Prostate gland (tissue), 2 donors: ENCODE measurements around the gene INHBC. TPM values are rescaled to one million over a fixed set of nuclear protein-coding genes. Genes with fewer than 3 reads are reported as not detected.

Experiments
- DNase-seq: peaks from one replicate; pipeline ENCODE4 v3.0.0-alpha.2; 2019; ENCODE audit warnings: low spot score
- H3K27ac ChIP-seq, 2 donors: fragments of 200-600 bp; sonication (generic); 2 replicates each; pipeline ENCODE4 v1.5.1; 2017 to 2019
- H3K27me3 ChIP-seq: fragments of 200-600 bp; sonication (generic); replicated peaks from 2 replicates; pipeline ENCODE4 v1.5.1; 2019; ENCODE audit not compliant: insufficient read depth
- H3K36me3 ChIP-seq, 2 donors: fragments of 200-600 bp; sonication (generic); 1 replicate in 1 of 2; 2 replicates in 1 of 2; pipeline versions ENCODE4 v1.5.1 to v1.8.1; 2017 to 2019
- H3K4me1 ChIP-seq: fragments of 200-600 bp; sonication (generic); replicated peaks from 2 replicates; pipeline ENCODE4 v1.5.1; 2019
- H3K4me3 ChIP-seq, 2 donors: fragments of 200-600 bp; sonication (generic); 2 replicates each; pipeline ENCODE4 v1.5.1; 2017 to 2019
- H3K9me3 ChIP-seq: fragments of 200-600 bp; sonication (generic); 2 replicates; pipeline ENCODE4 v1.5.1; 2017
- POLR2A ChIP-seq: fragments of 450-650 bp; IDR thresholded peaks from one replicate; pipeline ENCODE4 v1.6.1; 2016; ENCODE audit warnings: antibody characterized with exemption, mild to moderate bottlenecking
- POLR2AphosphoS5 ChIP-seq: sonication (generic); formaldehyde crosslinking; IDR thresholded peaks from one replicate; pipeline ENCODE4 v1.6.1; 2017; ENCODE audit warnings: antibody characterized with exemption
- WGBS: methylation state at CpG from one replicate; pipeline ENCODE4 v1.1.5; 2018; 5-methylcytosine and 5-hydroxymethylcytosine counted together
- intact Hi-C: fragments of 100-400 bp; cut with DNase I; formaldehyde crosslinking; loops from one replicate; pipeline ENCODE4 v1.14.2; 2022
- total RNA-seq, 2 donors: library from RNA; depleted of rRNA; stranded (reverse); fragments of >200 nt; gene quantifications; one replicate each; pipeline ENCODE4 v1.1.0, GENCODE V29; 2016
- TF ChIP-seq, protein P1 (sequence below), 4 experiments: fragments of 200-600 bp in 2 of 4; fragments of 450-650 bp in 2 of 4; sonication (generic) in 2 of 4; IDR thresholded peaks; 1 replicate in 3 of 4; 2 replicates in 1 of 4; pipeline ENCODE4 v1.5.1; 2016 to 2019; ENCODE audit warnings: antibody characterized with exemption in 4 of 4, mild to moderate bottlenecking in 2 of 4, moderate library complexity in 2 of 4

INHBC gene
- total RNA-seq, 2 donors from 2014 or later: 0.46 to 0.57 TPM

DNA sequence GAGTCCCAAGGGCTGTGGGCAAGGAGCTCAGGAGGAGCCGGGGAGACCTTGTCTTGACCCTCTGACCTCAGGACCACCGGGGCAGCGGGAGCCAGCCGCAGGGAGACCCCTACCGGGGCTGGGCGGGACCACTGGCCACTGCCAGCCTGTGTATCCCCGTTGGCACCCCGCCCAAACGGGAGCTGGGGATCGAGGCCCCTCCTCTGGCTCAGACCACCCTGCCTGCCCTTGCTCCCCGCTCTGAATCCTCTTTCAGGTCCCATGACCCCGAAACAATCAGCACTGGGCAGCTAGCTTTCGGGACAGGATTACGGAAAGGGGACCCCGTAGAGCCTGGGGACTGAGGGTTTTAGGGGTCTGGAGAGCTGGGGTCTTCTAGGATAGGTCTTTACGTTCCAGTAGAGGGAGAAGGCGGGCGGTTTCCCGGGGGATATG, 26.3 kb downstream of the INHBC start:
- H3K27me3 ChIP-seq: no peaks in the 10 kb centered on the region
- no peak for DNase-seq
- intact Hi-C loops: loop anchor here (10.0 kb wide), 1 partner anchor 164 kb away; no protein-coding TSS in a partner anchor
- no peaks in the 10 kb centered on the region for H3K9me3 ChIP-seq
- H3K36me3 ChIP-seq: no peaks in the 10 kb centered on the region
- TF ChIP-seq POLR2AphosphoS5: no peak
- no peak for TF ChIP-seq POLR2A
- TF ChIP-seq, protein P1, sequence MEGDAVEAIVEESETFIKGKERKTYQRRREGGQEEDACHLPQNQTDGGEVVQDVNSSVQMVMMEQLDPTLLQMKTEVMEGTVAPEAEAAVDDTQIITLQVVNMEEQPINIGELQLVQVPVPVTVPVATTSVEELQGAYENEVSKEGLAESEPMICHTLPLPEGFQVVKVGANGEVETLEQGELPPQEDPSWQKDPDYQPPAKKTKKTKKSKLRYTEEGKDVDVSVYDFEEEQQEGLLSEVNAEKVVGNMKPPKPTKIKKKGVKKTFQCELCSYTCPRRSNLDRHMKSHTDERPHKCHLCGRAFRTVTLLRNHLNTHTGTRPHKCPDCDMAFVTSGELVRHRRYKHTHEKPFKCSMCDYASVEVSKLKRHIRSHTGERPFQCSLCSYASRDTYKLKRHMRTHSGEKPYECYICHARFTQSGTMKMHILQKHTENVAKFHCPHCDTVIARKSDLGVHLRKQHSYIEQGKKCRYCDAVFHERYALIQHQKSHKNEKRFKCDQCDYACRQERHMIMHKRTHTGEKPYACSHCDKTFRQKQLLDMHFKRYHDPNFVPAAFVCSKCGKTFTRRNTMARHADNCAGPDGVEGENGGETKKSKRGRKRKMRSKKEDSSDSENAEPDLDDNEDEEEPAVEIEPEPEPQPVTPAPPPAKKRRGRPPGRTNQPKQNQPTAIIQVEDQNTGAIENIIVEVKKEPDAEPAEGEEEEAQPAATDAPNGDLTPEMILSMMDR (IDR thresholded peaks at IDR 0.05): no peak
- peak overlapping the region; percentile 50 to 86 for H3K27ac ChIP-seq
- H3K4me1 ChIP-seq: peaks cover 9% of the 10 kb centered on the region
- H3K4me3 ChIP-seq: peak overlapping the region; percentile 55 to 60
- WGBS: 3% methylated on average over 19 of the region's 19 CpGs

DNA sequence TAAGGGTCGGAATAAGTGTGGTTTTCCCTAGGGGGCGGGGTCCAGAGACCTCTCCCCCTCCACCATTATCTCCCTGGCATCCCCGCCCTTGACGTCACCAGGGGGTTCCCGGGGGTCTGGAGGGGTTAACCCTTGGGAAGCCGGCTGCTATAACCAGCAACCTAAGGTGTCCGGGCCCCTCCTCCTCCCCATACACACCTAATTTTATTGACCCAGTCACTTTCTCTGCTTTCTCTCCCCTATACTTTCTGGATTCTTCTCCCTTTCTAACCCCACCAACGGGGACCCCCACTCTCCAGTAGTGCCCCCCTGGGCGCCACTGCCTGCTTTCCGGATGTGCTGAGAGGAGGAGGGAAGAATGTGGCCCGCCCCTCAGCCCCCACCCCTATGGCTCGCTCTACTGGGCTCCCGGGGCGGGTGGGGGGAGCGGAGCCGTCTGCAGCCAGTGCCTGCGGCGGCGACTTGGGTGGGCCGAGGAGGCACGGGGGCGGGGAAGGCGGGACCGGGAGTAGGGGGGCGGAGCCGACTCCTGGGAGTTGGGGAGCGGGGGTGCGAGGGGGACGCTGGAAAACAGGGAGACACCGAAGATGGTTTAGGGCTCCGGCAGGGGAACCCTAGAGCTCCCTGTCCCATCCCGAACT, 26.8 kb downstream of the INHBC start:
- TF ChIP-seq POLR2A (no peak), POLR2AphosphoS5 (no peak)
- TF ChIP-seq, protein P1 (IDR thresholded peaks at IDR 0.05): no peak
- Histone ChIP-seq H3K27me3 (no peaks in the 10 kb centered on the region), H3K36me3 (no peaks in the 10 kb centered on the region), H3K9me3 (no peaks in the 10 kb centered on the region), H3K4me1 (peaks cover 9% of the 10 kb centered on the region), H3K4me3 (peak overlapping the region; percentile 55 to 60), H3K27ac (peak overlapping the region; percentile 86 to 89)
- intact Hi-C loops: loop anchor here (10.0 kb wide), 1 partner anchor 163 kb away; no protein-coding TSS in a partner anchor
- peak; percentile 41 for DNase-seq
- WGBS: 2% methylated on average over 32 of the region's 32 CpGs

DNA sequence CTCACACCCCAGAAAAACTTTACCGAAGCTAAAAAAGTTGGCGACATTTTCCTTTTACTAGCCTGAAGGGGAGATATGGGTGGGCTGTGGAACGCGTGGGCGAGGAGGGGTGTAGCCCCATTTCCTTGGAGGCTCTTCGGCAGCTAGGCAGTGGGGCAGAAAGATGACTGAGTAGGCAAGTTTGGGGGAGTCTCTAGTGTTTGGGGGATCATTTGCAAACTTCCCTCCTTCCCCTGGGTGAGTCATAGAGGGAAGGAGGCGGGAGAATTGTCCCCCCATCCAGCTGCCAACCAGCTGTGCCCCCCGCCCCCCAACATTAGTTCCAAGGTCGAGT, 27.3 kb downstream of the INHBC start:
- peak overlapping the region; percentile 55 to 60 for H3K4me3 ChIP-seq
- no peak for TF ChIP-seq POLR2A
- TF ChIP-seq, protein P1 (IDR thresholded peaks at IDR 0.05): no peak
- TF ChIP-seq POLR2AphosphoS5: no peak
- under 1% methylated on average over 9 of the region's 9 CpGs for WGBS
- DNase-seq: no peak
- no peaks in the 10 kb centered on the region for H3K36me3 ChIP-seq
- no peaks in the 10 kb centered on the region for H3K27me3 ChIP-seq
- intact Hi-C loops: loop anchor here (10.0 kb wide), 1 partner anchor 163 kb away; no protein-coding TSS in a partner anchor
- H3K27ac ChIP-seq: peak overlapping the region; percentile 86 to 89
- peaks cover 9% of the 10 kb centered on the region for H3K4me1 ChIP-seq
- no peaks in the 10 kb centered on the region for H3K9me3 ChIP-seq

DNA sequence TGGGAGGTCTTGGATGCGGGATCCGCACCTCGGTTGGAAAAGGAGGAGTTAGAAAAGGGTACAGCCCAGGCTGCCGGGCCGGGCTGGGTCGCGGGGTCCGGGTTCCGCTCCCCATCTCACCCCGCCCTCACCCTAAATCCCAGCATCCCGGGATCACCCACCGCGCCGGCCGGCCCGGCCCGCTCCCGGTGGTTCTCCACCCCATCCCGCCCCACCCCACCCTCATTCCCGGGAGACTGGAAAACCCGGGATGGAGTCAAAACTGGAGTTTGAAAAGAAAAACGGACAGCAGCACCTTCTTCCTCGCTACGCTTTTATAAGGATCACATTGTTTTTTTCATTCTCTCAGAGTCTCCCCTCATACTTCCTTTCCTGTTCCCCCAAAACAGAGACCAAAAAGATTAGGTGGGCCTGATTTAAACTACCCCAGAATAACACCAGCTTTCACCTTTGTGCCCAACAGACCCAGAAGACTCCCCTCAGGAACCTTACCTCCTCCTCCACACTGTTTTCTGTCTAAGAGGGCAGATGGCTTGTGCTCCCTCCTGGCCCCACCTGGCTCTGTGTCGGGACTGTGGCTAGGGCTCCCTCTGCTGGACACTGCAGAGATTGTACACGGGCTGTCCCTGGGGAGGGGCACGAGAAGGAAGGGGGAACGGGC, 27.8 kb downstream of the INHBC start:
- DNase-seq: peak; percentile 82
- TF ChIP-seq, protein P1 (IDR thresholded peaks at IDR 0.05): peak; percentile 88 to 97 (median 94)
- TF ChIP-seq POLR2A: peak; percentile 50
- peak; percentile 79 for TF ChIP-seq POLR2AphosphoS5

More for the DNA sequence above, 27.8 kb downstream of the INHBC start:
- under 1% methylated on average over 21 of the region's 28 CpGs for WGBS
- Histone ChIP-seq H3K9me3 (no peaks in the 10 kb centered on the region), H3K27ac (peak overlapping the region; percentile 86 to 89), H3K4me1 (peaks cover 9% of the 10 kb centered on the region), H3K27me3 (no peaks in the 10 kb centered on the region), H3K36me3 (no peaks in the 10 kb centered on the region), H3K4me3 (peak overlapping the region; percentile 55 to 60)
- intact Hi-C loops: loop anchor here (10.0 kb wide), 1 partner anchor 162 kb away; no protein-coding TSS in a partner anchor
